Right lobe of liver (tissue), 6 donors: ENCODE measurements around the gene CEP68. TPM values are rescaled to one million over a fixed set of nuclear protein-coding genes. Genes with fewer than 3 reads are reported as not detected.
A peak's percentile ranks its signal among the peaks of the same experiment; 100 is the strongest.

Experiments
- ATAC-seq, 4 donors: fragments of 200-7000 bp; cut with Tn5 transposase; one replicate each; pipeline ENCODE4 v1.9.1; 2020; ENCODE audit warnings: mild to moderate bottlenecking in 4 of 4, moderate library complexity in 4 of 4
- DNase-seq, 3 donors: peaks; one replicate each; pipeline ENCODE4 v3.0.0-alpha.2; 2020
- H3K27ac ChIP-seq, 3 donors: fragments of 200-600 bp; one replicate each; pipeline ENCODE4 v1.8.0; 2022
- H3K27me3 ChIP-seq, 2 donors: fragments of 200-600 bp; one replicate each; pipeline ENCODE4 v1.8.0; 2022
- H3K36me3 ChIP-seq, 4 donors: fragments of 200-600 bp; sonication (generic) in 1 of 4; one replicate each; pipeline versions ENCODE4 v1.5.1 to v1.8.0; 2017 to 2022; ENCODE audit warnings: control low read depth in 1 of 4
- H3K4me1 ChIP-seq, 4 donors: fragments of 200-600 bp; sonication (generic) in 1 of 4; one replicate each; pipeline versions ENCODE4 v1.5.1 to v1.8.0; 2017 to 2022; ENCODE audit warnings: control low read depth in 1 of 4
- H3K4me3 ChIP-seq, 3 donors: fragments of 200-600 bp; one replicate each; pipeline ENCODE4 v1.8.0; 2022
- H3K9me3 ChIP-seq, 4 donors: fragments of 200-600 bp; sonication (generic) in 1 of 4; one replicate each; pipeline versions ENCODE4 v1.5.1 to v1.8.0; 2017 to 2022; ENCODE audit warnings: control low read depth in 1 of 4
- CTCF ChIP-seq, 4 donors: fragments of 200-600 bp in 3 of 4; fragments of 450-650 bp in 1 of 4; IDR thresholded peaks; one replicate each; pipeline versions ENCODE4 v1.5.1 to v1.8.0; 2016 to 2022; ENCODE audit warnings: antibody characterized with exemption in 4 of 4, mild to moderate bottlenecking in 2 of 4
- POLR2A ChIP-seq: fragments of 450-650 bp; IDR thresholded peaks from one replicate; pipeline ENCODE4 v1.6.1; 2017; ENCODE audit warnings: antibody characterized with exemption, mild to moderate bottlenecking
- WGBS: methylation state at CpG from one replicate; pipeline ENCODE4 v1.1.6; 2018; ENCODE audit warnings: low coverage, low lambda C conversion rate; ENCODE audit not compliant: insufficient coverage; ENCODE audit errors: missing lambda C conversion rate; 5-methylcytosine and 5-hydroxymethylcytosine counted together
- intact Hi-C, 2 donors: fragments of 100-400 bp; cut with DNase I; formaldehyde crosslinking; loops; one replicate each; pipeline versions ENCODE4 v1.11.2 to v1.14.1; 2022
- total RNA-seq, 6 experiments: library from RNA; depleted of rRNA in 2 of 6; stranded (reverse); fragments of >200 nt in 2 of 6; fragmentation: NEBNext Ultra II Directional in 3 of 6; extraction: Animal tissue kit (Norgen Biotek cat#: 25700) in 3 of 6; gene quantifications; one replicate each; pipeline versions ENCODE4 v1.1.0 to v1.2.4, GENCODE V29; 2016 to 2023
- donor health status: DM: no; HTN: yes; CAD: no.
- donor health status: DM: no; HTN: no; CAD: no.
- donor health status: DM: no; HTN: no; CAD: no.
- donor health status: DM: no; HTN: yes; CAD: no.
- donor health status: DM: no; HTN: yes; CAD: no.

CEP68 gene
- total RNA-seq, 6 experiments from 2014 or later = 1.7 to 4.3 (median 3.2) TPM

DNA sequence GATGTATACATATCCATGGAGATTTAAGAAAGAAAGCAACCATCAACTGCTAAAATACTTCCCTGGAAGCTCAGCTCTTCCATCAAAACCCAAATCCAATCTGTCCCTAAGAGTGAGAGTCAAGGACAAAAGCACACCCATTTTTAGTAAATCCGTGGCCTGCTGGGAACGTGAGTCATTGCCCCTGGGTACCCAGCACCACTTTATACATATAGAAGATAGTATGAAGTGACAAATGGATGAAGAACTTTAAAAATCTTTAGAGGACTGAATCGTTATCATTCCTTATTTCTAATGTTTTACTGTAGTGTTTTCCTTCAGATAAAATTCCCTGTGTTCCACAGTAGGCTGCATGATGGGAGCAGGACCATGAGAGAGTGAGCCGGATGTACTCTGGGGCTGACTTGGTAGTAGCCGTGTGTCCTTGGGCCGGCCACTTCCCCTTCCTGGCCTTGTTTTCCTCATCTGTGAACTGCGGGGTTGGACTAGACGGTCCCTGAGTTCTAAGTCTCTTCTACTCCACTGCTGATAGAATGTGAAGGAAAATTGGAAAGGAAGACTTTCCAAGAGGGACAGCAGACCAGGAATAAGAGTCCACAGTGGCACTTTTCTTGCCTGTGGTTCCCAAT is 28.5 kb upstream of the CEP68 start:
- no peaks in the 10 kb centered on the region for H3K9me3 ChIP-seq
- H3K27ac ChIP-seq = peak overlapping the region in 2 of 3 donors; percentile 44 to 57
- peak; percentile 19 to 66 (median 44) for ATAC-seq
- 64% methylated on average over 8 of the region's 8 CpGs for WGBS
- intact Hi-C loops = no loop called here
- no peaks in the 10 kb centered on the region for H3K36me3 ChIP-seq
- no peak overlapping the region for H3K4me3 ChIP-seq
- H3K27me3 ChIP-seq = no peaks in the 10 kb centered on the region
- peaks cover 0 to 43% (median 13%) of the 10 kb centered on the region in 4 donors for H3K4me1 ChIP-seq
- TF ChIP-seq CTCF (IDR thresholded peaks at IDR 0.05) = no peak
- TF ChIP-seq POLR2A = no peak
- DNase-seq = peak in 1 of 3 donors; percentile 40

- TF ChIP-seq CTCF (IDR thresholded peaks at IDR 0.05) (no peak), POLR2A (no peak)
- no peaks in the 10 kb centered on the region for H3K27me3 ChIP-seq
- intact Hi-C loops = no loop called here
- H3K36me3 ChIP-seq = no peaks in the 10 kb centered on the region
- H3K4me3 ChIP-seq = no peak overlapping the region
- no peak overlapping the region for H3K27ac ChIP-seq
- 79% methylated on average over 11 of the region's 11 CpGs for WGBS
- no peak for DNase-seq
- no peaks in the 10 kb centered on the region for H3K9me3 ChIP-seq
- ATAC-seq = no peak
- peaks cover 0 to 40% (median 13%) of the 10 kb centered on the region in 4 donors for H3K4me1 ChIP-seq
Observed at GRCh38 chr2:65030476-65031332, 25.5 kb upstream of the CEP68 start.

DNA sequence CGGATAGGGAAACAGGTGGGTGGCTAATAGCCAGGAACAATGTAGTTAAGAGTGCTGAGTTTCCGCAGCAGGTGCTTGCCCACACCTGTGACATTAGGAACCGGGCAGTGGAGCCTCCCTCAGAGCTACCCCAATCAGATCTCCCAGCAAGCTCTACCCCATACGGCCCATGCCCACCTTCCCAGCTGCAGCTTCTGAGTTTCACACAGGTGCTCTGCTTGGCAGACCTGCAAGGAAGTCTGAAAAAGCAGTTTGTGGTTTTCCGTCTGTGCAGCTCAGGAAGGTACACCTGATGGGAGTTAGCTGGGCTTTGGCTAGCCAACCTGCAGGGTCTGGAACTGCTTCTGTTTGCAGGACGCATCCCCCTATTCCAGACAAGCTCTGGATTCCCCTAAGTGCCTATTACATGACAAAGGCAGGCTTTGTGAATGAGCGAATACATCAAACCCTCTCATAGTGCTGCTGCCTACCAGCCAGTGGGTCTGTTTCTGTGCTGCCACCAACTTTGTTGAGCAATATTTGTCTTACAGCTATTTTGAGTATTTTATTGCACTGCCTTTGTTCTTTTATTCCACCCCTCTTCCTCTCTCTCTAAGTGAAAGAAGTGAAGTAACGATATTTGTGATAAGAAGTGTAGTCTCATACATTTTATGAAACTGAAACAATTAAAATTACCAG is 24.7 kb upstream of the CEP68 start:
- H3K9me3 ChIP-seq = no peaks in the 10 kb centered on the region
- WGBS = 49% methylated on average over 7 of the region's 8 CpGs

More for the DNA sequence above, 24.7 kb upstream of the CEP68 start:
- TF ChIP-seq POLR2A (no peak), CTCF (IDR thresholded peaks at IDR 0.05) (no peak)
- peaks cover 0 to 32% (median 10%) of the 10 kb centered on the region in 4 donors for H3K4me1 ChIP-seq
- DNase-seq = no peak
- no peaks in the 10 kb centered on the region for H3K36me3 ChIP-seq
- peak; percentile 59 to 78 (median 66) for ATAC-seq
- peak overlapping the region in 2 of 3 donors; percentile 21 to 37 for H3K27ac ChIP-seq
- no peak overlapping the region for H3K4me3 ChIP-seq
- intact Hi-C loops = no loop called here
- H3K27me3 ChIP-seq = no peaks in the 10 kb centered on the region
